ENCODE measurements around the gene CHPT1.

The CHPT1 gene

GRCh38 chr12:101763246-101763931 is 65.9 kb downstream of the CHPT1 start:
- no peak for DNase-seq (ENCODE audit: low spot score)
- in situ Hi-C loops (cut with MboI; ENCODE audit: low sequenced_read_pairs, unreplicated experiment), result loop anchor here (10.0 to 25.0 kb wide), 2 partner anchors 269 to 351 kb away; partner anchors contain the start of gene ARL1
- no peak for TF ChIP-seq CTCF (IDR thresholded peaks at IDR 0.05; ENCODE audit: borderline replicate concordance, control extremely low read depth, extremely low read depth, insufficient read depth, missing control alignments)

- no peak for TF ChIP-seq CTCF (IDR thresholded peaks at IDR 0.05; ENCODE audit: borderline replicate concordance, control extremely low read depth, extremely low read depth, insufficient read depth, missing control alignments)
- in situ Hi-C loops (cut with MboI; ENCODE audit: low sequenced_read_pairs, unreplicated experiment), result loop anchor here (10.0 to 25.0 kb wide), 2 partner anchors 269 to 352 kb away; partner anchors contain the start of gene ARL1
- no peak for DNase-seq (ENCODE audit: low spot score)
Observed at GRCh38 chr12:101764051-101764792, 66.8 kb downstream of the CHPT1 start.

GRCh38 chr12:101767537-101767936 is 70.1 kb downstream of the CHPT1 start:
- TF ChIP-seq CTCF (IDR thresholded peaks at IDR 0.05; ENCODE audit: borderline replicate concordance, control extremely low read depth, extremely low read depth, insufficient read depth, missing control alignments), result no peak
- in situ Hi-C loops (cut with MboI; ENCODE audit: low sequenced_read_pairs, unreplicated experiment), result loop anchor here (10.0 to 25.0 kb wide), 2 partner anchors 273 to 355 kb away; partner anchors contain the start of gene ARL1
- no peak for DNase-seq (ENCODE audit: low spot score)

- TF ChIP-seq CTCF (IDR thresholded peaks at IDR 0.05; ENCODE audit: borderline replicate concordance, control extremely low read depth, extremely low read depth, insufficient read depth, missing control alignments), result no peak
- in situ Hi-C loops (cut with MboI; ENCODE audit: low sequenced_read_pairs, unreplicated experiment), result loop anchor here (10.0 to 25.0 kb wide), 2 partner anchors 274 to 356 kb away; partner anchors contain the start of gene ARL1
- no peak for DNase-seq (ENCODE audit: low spot score)
Observed at GRCh38 chr12:101768781-101769180, 71.3 kb downstream of the CHPT1 start.

- no peak for TF ChIP-seq CTCF (IDR thresholded peaks at IDR 0.05; ENCODE audit: borderline replicate concordance, control extremely low read depth, extremely low read depth, insufficient read depth, missing control alignments)
- no peak for DNase-seq (ENCODE audit: low spot score)
- in situ Hi-C loops (cut with MboI; ENCODE audit: low sequenced_read_pairs, unreplicated experiment), result loop anchor here (10.0 to 25.0 kb wide), 3 partner anchors 145 to 358 kb away; partner anchors contain the start of gene ARL1
Observed at GRCh38 chr12:101769865-101770264, 72.4 kb downstream of the CHPT1 start.

GRCh38 chr12:101772012-101772775 is 74.8 kb downstream of the CHPT1 start:
- no peak for DNase-seq (ENCODE audit: low spot score)
- no peak for TF ChIP-seq CTCF (IDR thresholded peaks at IDR 0.05; ENCODE audit: borderline replicate concordance, control extremely low read depth, extremely low read depth, insufficient read depth, missing control alignments)
- in situ Hi-C loops (cut with MboI; ENCODE audit: low sequenced_read_pairs, unreplicated experiment), result loop anchor here (10.0 to 25.0 kb wide), 2 partner anchors 143 to 360 kb away; partner anchors contain the start of gene ARL1
